Measurements from ENCODE around the gene GOLIM4. TPM values are rescaled to one million over a fixed set of nuclear protein-coding genes. Genes with fewer than 3 reads are reported as not detected.

GOLIM4 gene
- total RNA-seq, 1 donor from 2014 or later = 46.3 TPM

DNA sequence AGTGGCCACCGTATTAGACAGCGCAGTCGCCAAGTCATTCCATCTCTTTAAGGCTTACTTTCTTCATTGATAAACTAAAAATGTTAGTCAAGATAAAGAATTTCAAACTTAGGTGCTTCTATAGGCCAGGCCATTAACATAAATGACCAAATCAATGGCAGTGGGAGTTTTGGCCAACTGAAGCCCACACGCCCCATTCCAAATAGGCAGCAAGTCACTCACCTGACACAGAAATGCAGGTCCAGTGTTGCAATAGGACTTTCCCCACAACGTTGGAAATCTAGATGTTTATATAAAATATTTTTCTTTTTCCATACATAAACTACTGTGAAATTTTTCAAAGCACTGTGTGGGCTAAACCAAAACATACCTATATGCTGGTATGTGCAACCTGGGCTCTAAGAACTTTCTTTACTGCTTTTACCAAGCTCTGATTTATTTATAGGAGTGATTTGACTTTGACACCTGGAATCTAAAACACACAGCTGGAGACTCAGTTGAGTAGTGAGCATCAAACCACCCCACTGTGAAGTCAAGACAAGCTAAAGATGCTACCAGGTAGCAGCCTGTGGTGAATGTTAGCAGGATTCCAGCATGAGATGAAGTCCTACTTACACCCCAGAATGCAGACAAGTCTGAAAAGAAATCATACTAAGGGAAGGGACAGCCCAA lies 15.1 kb downstream of the GOLIM4 start:
- H3K36me3 Mint-ChIP-seq (ENCODE audit: low read depth) = no peaks in the 10 kb centered on the region
- H3K4me1 Mint-ChIP-seq (ENCODE audit: low read depth) = peaks cover 4% of the 10 kb centered on the region
- DNase-seq (ENCODE audit: low spot score) = no peak
- no peaks in the 10 kb centered on the region for H3K27me3 Mint-ChIP-seq (ENCODE audit: low read depth)
- no peak overlapping the region for H3K27ac Mint-ChIP-seq (ENCODE audit: unreplicated experiment)
- no peaks in the 10 kb centered on the region for H3K9me3 Mint-ChIP-seq (ENCODE audit: low read depth)
- TF ChIP-seq CTCF (IDR thresholded peaks at IDR 0.05) = no peak
- no peak overlapping the region for H3K4me3 Mint-ChIP-seq (ENCODE audit: unreplicated experiment)

GRCh38 chr3:168080022-168080421 lies 15.7 kb downstream of the GOLIM4 start:
- no peak for TF ChIP-seq CTCF (IDR thresholded peaks at IDR 0.05)
- Mint-ChIP-seq H3K4me3 (ENCODE audit: unreplicated experiment) (no peak overlapping the region), H3K9me3 (ENCODE audit: low read depth) (no peaks in the 10 kb centered on the region), H3K4me1 (ENCODE audit: low read depth) (peaks cover 4% of the 10 kb centered on the region), H3K27ac (ENCODE audit: unreplicated experiment) (no peak overlapping the region), H3K36me3 (ENCODE audit: low read depth) (no peaks in the 10 kb centered on the region), H3K27me3 (ENCODE audit: low read depth) (no peaks in the 10 kb centered on the region)
- DNase-seq (ENCODE audit: low spot score) = no peak

GRCh38 chr3:168077091-168077490 lies 18.6 kb downstream of the GOLIM4 start:
- Mint-ChIP-seq H3K9me3 (ENCODE audit: low read depth) (no peaks in the 10 kb centered on the region), H3K36me3 (ENCODE audit: low read depth) (no peaks in the 10 kb centered on the region), H3K4me3 (ENCODE audit: unreplicated experiment) (no peak overlapping the region), H3K4me1 (ENCODE audit: low read depth) (peaks cover 29% of the 10 kb centered on the region), H3K27me3 (ENCODE audit: low read depth) (no peaks in the 10 kb centered on the region), H3K27ac (ENCODE audit: unreplicated experiment) (peak overlapping the region; percentile 51)
- TF ChIP-seq CTCF (IDR thresholded peaks at IDR 0.05) = no peak
- no peak for DNase-seq (ENCODE audit: low spot score)

- no peak for DNase-seq (ENCODE audit: low spot score)
- peaks cover 40% of the 10 kb centered on the region for H3K4me1 Mint-ChIP-seq (ENCODE audit: low read depth)
- H3K36me3 Mint-ChIP-seq (ENCODE audit: low read depth) = no peaks in the 10 kb centered on the region
- no peak overlapping the region for H3K4me3 Mint-ChIP-seq (ENCODE audit: unreplicated experiment)
- H3K27me3 Mint-ChIP-seq (ENCODE audit: low read depth) = no peaks in the 10 kb centered on the region
- no peaks in the 10 kb centered on the region for H3K9me3 Mint-ChIP-seq (ENCODE audit: low read depth)
- H3K27ac Mint-ChIP-seq (ENCODE audit: unreplicated experiment) = peak overlapping the region; percentile 79
- no peak for TF ChIP-seq CTCF (IDR thresholded peaks at IDR 0.05)
Observed at GRCh38 chr3:168073842-168074605, 21.7 kb downstream of the GOLIM4 start.

- peak overlapping the region; percentile 96 for H3K27ac Mint-ChIP-seq (ENCODE audit: unreplicated experiment)
Observed at GRCh38 chr3:168072323-168072650, 23.4 kb downstream of the GOLIM4 start.

More at GRCh38 chr3:168072323-168072650, 23.4 kb downstream of the GOLIM4 start:
- no peak overlapping the region for H3K4me3 Mint-ChIP-seq (ENCODE audit: unreplicated experiment)
- no peaks in the 10 kb centered on the region for H3K36me3 Mint-ChIP-seq (ENCODE audit: low read depth)
- peaks cover 40% of the 10 kb centered on the region for H3K4me1 Mint-ChIP-seq (ENCODE audit: low read depth)
- TF ChIP-seq CTCF (IDR thresholded peaks at IDR 0.05) = no peak
- no peak for DNase-seq (ENCODE audit: low spot score)
- no peaks in the 10 kb centered on the region for H3K27me3 Mint-ChIP-seq (ENCODE audit: low read depth)
- no peaks in the 10 kb centered on the region for H3K9me3 Mint-ChIP-seq (ENCODE audit: low read depth)

Data from chondrocyte (in vitro differentiated cells).